MCF 10A (cell line): Measurements from ENCODE around the gene MKNK2. TPM values are rescaled to one million over a fixed set of nuclear protein-coding genes. Genes with fewer than 3 reads are reported as not detected.

Experiments used
- BruUV-seq: library from RNA; stranded (reverse); fragments of 400-500 nt; replicated peaks from 2 replicates; lab custom pipeline; 2021; lab: Mats Ljungman, UMichigan
- CTCF ChIA-PET: fragments of 300-600 bp; sonication (Branson Sonifier 250); formaldehyde crosslinking; extraction: SDS; loops from one replicate; lab custom pipeline; 2021; ENCODE audit warnings: antibody characterized with exemption, inconsistent platforms; lab: Yijun Ruan, JAX
- POLR2A ChIA-PET: fragments of 300-600, 350-650 bp; sonication (Branson Sonifier 250); formaldehyde crosslinking; extraction: SDS; loops from one replicate; lab custom pipeline; 2020; ENCODE audit warnings: antibody characterized with exemption, inconsistent platforms; lab: Yijun Ruan, JAX
- DNase-seq: peaks from one replicate; pipeline ENCODE4 v3.0.0-alpha.2; 2018; ENCODE audit not compliant: unreplicated experiment
- H3K27ac Mint-ChIP-seq: one replicate; pipeline ENCODE4 v1.8.0; 2022; ENCODE audit warnings: mild to moderate bottlenecking, low read depth, mixed read lengths; ENCODE audit not compliant: unreplicated experiment
- H3K27me3 Mint-ChIP-seq: one replicate; pipeline ENCODE4 v1.8.0; 2022; ENCODE audit warnings: mixed read lengths; ENCODE audit not compliant: insufficient read depth, unreplicated experiment
- H3K36me3 Mint-ChIP-seq: one replicate; pipeline ENCODE4 v1.8.0; 2022; ENCODE audit warnings: mild to moderate bottlenecking, moderate library complexity, mixed read lengths; ENCODE audit not compliant: insufficient read depth, unreplicated experiment
- H3K4me1 Mint-ChIP-seq: one replicate; pipeline ENCODE4 v1.8.0; 2022; ENCODE audit warnings: mixed read lengths; ENCODE audit not compliant: insufficient read depth, unreplicated experiment
- H3K4me3 Mint-ChIP-seq: one replicate; pipeline ENCODE4 v1.8.0; 2022; ENCODE audit warnings: mild to moderate bottlenecking, moderate library complexity, mixed read lengths; ENCODE audit not compliant: unreplicated experiment
- H3K9me3 Mint-ChIP-seq: one replicate; pipeline ENCODE4 v1.8.0; 2022; ENCODE audit warnings: mixed read lengths; ENCODE audit not compliant: unreplicated experiment
- intact Hi-C: fragments of 100-400 bp; cut with micrococcal nuclease; formaldehyde crosslinking; loops from 2 replicates; pipeline ENCODE4 v1.14.1; 2022
- total RNA-seq: library from RNA; stranded (reverse); gene quantifications from 2 replicates; pipeline ENCODE4 v1.2.3, GENCODE V29; 2022
- TF ChIP-seq, protein P1 (sequence below): fragments of 200-600 bp; IDR thresholded peaks from one replicate; pipeline ENCODE4 v1.8.0; 2022; ENCODE audit warnings: antibody characterized with exemption, mild to moderate bottlenecking; ENCODE audit not compliant: unreplicated experiment

The MKNK2 gene
- total RNA-seq, 1 experiment from 2014 or later = 146 TPM

DNA sequence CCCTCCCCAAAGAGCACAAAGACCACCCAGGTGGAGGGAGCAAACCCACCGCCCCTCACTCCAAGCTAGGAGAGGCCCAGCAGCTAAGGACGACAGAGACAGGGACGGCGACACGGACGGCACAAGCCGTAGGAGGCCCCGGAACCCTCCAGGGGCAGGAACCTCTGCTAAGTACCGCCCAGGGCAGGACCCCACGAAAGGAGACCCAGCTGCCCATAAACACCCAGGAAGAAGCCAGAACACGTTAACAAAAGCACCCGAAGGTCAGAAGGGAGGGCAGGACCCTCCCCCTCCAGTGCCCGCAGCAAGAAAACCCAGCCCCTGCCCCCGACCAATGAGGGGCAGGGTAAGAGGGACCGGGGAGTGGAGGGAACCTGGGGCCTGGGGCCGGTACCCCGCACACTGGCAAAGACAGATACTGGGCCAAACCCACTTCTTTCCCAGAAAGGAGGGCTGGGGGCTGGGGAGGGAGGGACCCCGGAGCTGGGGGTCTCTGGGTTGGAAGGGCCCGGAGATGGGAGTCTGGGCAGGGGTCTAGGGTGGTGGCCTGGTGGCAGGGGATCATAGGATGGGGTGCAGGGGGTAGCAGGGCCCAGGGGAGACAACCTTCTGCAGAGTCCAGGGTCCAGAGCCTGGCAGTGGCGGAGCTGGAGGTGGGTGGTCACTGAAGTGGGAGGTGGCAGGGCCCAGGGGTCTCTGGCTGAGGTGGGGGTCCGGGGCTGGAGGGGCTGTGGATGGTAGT, 37.9 kb downstream of the MKNK2 start:
- TF ChIP-seq, protein P1, sequence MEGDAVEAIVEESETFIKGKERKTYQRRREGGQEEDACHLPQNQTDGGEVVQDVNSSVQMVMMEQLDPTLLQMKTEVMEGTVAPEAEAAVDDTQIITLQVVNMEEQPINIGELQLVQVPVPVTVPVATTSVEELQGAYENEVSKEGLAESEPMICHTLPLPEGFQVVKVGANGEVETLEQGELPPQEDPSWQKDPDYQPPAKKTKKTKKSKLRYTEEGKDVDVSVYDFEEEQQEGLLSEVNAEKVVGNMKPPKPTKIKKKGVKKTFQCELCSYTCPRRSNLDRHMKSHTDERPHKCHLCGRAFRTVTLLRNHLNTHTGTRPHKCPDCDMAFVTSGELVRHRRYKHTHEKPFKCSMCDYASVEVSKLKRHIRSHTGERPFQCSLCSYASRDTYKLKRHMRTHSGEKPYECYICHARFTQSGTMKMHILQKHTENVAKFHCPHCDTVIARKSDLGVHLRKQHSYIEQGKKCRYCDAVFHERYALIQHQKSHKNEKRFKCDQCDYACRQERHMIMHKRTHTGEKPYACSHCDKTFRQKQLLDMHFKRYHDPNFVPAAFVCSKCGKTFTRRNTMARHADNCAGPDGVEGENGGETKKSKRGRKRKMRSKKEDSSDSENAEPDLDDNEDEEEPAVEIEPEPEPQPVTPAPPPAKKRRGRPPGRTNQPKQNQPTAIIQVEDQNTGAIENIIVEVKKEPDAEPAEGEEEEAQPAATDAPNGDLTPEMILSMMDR = no peak
- CTCF ChIA-PET = interaction anchor here (0.5 to 1.0 kb wide), 2 partner anchors 57 to 117 kb away, joined by 3 to 5 read pairs; no protein-coding TSS in a partner anchor
- intact Hi-C loops = no loop called here
- Mint-ChIP-seq H3K36me3 (peaks cover 11% of the 10 kb centered on the region), H3K27me3 (no peaks in the 10 kb centered on the region), H3K4me3 (peak overlapping the region; percentile 73), H3K9me3 (no peaks in the 10 kb centered on the region), H3K27ac (peak overlapping the region; percentile 66), H3K4me1 (peaks cover 16% of the 10 kb centered on the region)
- POLR2A ChIA-PET = interaction anchor here (0.6 kb wide), 1 partner anchor 8 kb away, joined by 3 read pairs; no protein-coding TSS in a partner anchor
- DNase-seq = no peak
- no TSS peak for BruUV-seq

DNA sequence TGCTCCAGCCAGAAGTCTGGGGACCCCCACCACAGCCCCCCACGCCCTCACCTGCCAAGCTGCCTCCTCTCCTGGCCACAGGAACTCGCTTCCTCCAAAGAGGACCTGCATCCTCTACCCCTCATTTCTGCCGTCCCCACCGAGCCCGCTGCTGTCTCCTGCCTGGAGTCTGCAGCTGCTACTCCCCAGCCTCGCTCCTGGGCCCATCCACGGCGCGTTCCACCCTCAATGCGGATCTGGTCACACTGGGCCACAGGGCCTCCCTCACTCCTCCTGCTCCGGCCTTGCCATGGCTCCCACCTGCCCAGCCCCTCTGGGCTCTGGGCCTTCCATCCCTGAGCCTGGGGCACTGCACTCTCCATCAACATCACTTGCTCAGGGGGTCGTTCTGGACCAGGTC, 39.9 kb downstream of the MKNK2 start:
- Mint-ChIP-seq H3K27me3 (no peaks in the 10 kb centered on the region), H3K9me3 (no peaks in the 10 kb centered on the region), H3K4me3 (no peak overlapping the region), H3K27ac (no peak overlapping the region), H3K36me3 (peaks cover 15% of the 10 kb centered on the region), H3K4me1 (peaks cover 16% of the 10 kb centered on the region)
- CTCF ChIA-PET = no interaction called here
- POLR2A ChIA-PET = interaction anchor here (0.7 kb wide), 1 partner anchor 69 kb away, joined by 4 read pairs; no protein-coding TSS in a partner anchor
- TF ChIP-seq, protein P1 = no peak
- BruUV-seq = no TSS peak
- intact Hi-C loops = no loop called here
- DNase-seq = no peak

- ChIA-PET CTCF (no interaction called here), POLR2A (no interaction called here)
- peaks cover 16% of the 10 kb centered on the region for H3K4me1 Mint-ChIP-seq
- TF ChIP-seq, protein P1 = no peak
- no peaks in the 10 kb centered on the region for H3K9me3 Mint-ChIP-seq
- H3K4me3 Mint-ChIP-seq = no peak overlapping the region
- DNase-seq = no peak
- BruUV-seq = no TSS peak
- no peak overlapping the region for H3K27ac Mint-ChIP-seq
- H3K27me3 Mint-ChIP-seq = no peaks in the 10 kb centered on the region
- H3K36me3 Mint-ChIP-seq = peaks cover 25% of the 10 kb centered on the region
- intact Hi-C loops = no loop called here
Measured at GRCh38 chr19:2010135-2010668, 40.8 kb downstream of the MKNK2 start.

DNA sequence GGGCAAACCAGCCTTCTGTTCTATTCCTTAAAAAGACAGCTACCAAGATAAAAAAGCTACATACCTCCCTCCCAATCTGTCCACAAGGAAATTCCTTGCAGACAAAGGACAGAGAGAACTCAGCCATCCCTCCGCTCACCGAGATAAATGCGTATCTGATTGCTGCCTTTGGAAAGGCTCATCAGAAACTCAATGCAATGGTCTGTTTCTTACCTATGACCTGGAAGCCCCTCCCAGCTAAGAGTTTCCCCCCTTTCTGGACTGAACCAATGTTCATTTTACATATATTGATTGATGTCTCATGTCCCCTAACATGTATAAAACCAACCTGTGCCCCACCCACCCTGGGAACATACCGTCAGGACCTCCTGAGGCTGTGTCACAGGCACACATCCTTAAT, 47.2 kb downstream of the MKNK2 start:
- TF ChIP-seq, protein P1 = no peak
- CTCF ChIA-PET = interaction anchor here (0.6 kb wide), 3 partner anchors 28 to 142 kb away, joined by 3 to 5 read pairs (median 4); no protein-coding TSS in a partner anchor
- H3K27ac Mint-ChIP-seq = no peak overlapping the region
- no peaks in the 10 kb centered on the region for H3K4me1 Mint-ChIP-seq
- POLR2A ChIA-PET = no interaction called here
- H3K36me3 Mint-ChIP-seq = peaks cover 64% of the 10 kb centered on the region
- no TSS peak for BruUV-seq
- H3K4me3 Mint-ChIP-seq = no peak overlapping the region
- H3K9me3 Mint-ChIP-seq = no peaks in the 10 kb centered on the region
- intact Hi-C loops = no loop called here
- no peak for DNase-seq
- no peaks in the 10 kb centered on the region for H3K27me3 Mint-ChIP-seq
